ENCODE measurements around the gene FOXL1.

The FOXL1 gene

DNA sequence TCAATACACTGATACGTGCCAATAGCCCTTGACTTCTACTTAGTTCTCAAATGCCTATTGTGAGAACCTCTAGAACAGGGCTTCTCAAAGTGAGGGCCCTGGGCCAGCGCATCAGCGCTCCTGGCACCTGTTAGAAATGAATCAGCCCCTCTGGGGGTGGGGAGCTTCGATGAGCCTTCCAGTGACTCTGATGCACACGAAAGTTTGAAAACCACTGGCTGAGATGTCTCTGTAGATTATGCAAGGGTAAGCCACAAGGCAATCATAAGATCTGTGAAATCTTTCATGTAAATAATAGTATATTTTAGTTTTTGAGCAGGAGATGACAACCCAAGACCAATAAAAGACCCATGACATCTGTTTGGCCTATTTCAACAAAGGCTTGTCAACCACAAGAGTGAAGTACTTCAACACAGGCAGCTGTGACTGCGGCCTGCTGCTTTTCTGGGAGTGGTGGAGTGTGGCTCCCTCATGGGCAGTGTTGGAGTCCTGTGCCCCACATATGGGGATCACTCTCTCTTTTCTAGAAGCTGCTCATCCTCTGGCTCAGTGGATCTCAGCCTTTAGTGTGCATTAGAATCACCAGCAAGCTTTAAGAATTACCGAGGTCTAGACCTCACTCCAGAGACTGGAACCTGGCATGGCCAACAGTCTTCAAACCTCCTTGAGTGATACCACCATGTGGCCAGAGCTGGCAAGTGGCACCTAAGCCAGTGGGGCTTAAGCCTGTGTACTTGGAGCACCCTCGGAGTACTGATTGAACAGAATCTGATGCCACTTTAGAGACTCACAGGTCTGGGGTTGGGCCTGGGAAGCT lies 29.1 kb upstream of the FOXL1 start:
- no peak for DNase-seq (ENCODE audit: low read depth)

DNA sequence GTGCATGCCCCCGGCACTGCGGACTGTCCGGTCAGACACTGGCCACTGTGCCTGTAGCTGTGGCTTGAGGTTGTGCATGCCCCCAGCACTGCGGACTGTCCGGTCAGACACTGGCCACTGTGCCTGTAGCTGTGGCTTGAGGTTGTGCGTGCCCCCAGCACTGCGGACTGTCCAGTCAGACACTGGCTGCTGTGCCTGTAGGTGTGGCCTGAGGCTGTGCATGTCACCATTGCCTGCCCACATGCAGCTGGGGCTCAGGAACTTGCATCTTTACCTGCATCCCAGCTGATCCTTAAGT lies 28.5 kb upstream of the FOXL1 start:
- DNase-seq (ENCODE audit: low read depth): no peak

DNA sequence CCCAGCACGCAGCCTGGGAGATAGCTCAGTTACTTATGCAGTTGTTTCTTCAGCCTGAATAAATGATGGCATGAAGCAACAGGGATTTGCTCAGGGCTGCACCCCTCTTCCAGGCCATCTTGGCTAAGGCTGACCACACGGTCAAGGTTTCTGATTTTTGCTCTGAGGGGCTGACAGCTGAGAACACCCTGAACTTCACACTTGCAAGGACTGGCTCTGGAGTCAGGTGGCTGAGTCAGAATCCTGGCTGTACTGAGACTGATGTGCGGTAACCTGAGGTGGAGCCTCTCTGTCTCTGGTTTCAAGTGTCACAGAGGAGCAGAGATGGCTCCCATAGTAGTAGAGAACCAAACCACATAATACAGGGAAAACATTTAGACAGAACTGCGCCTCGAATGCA lies 28.1 kb upstream of the FOXL1 start:
- DNase-seq (ENCODE audit: low read depth): no peak

DNA sequence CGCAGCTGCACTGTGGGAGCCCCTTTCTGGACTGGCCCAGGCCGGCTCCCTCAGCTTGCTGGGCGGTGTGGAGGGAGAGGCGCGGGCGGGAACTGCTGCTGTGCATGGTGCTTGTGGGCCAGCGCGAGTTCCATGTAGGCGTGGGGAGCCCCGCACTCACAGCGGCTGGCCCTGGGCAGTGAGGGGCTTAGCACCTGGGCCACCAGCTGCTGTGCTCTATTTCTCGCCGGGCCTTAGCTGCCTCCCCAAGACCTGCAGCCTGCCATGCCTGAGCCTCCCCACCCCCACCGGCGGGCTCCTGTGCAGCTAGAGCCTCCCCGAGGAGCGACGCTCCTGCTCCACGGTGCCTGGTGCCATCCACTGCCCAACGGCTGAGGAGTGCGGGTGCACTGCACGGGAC lies 25.0 kb upstream of the FOXL1 start:
- DNase-seq (ENCODE audit: low read depth): no peak

DNA sequence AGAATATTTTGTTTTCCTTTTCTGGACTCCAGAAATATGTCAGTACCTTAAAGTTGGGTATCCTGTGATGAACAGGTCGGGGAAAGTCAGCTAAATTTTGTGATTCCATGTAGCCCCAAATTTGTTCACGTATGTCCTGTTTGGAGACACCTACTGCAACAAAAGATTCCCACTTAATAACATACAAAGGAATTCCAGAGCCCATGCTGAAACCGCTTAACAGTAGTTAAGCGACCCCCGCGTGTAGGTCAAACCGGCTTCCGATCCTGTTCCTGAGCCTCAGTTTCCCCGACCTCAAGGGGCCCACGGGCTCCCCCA lies 23.8 kb upstream of the FOXL1 start:
- no peak for DNase-seq (ENCODE audit: low read depth)

DNA sequence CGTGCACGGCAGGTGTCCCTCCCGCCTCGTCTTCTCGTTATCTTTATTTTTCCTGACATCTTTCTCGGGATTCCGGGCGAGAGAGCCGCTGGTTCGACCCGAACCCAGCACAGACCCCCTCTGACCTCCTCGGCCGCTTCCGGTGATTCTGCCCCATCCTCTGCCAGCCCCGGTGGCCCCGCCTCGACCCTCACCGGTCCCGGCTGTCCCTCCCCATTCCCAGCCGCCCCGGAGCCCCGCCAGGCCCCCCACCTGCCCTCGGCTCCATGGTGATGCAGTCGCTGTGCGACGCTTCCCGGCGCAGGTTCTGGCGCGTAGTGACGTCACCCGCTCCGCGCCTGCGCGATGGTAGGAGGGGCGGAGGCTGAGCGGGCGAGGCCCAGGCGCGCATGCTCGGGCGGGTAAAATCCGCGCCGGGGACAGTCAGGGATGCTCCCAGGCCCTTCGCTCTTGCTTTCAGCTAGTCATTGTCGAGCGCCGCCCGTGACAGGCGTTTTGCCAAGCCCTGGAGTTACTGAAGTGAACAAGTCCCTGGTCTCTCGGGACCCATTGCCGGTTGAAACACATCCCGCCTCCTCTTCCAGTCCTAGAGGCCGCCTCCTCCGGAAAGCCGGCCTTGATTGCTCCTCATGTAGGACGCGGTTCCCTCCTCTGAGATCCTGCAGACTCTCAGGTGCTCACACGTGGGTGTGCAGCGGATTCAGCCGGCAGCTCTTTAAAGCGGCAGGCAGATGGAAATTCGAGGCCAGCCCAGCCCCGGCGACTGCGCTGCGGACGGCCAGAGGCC lies 23.2 kb upstream of the FOXL1 start, which contains the start of gene MTHFSD:
Gene MTHFSD (minus strand): TSS at position 319 of the 787 bp plus-strand sequence. CDS start 51 bp downstream, at position 268.
- peak; percentile 84 for DNase-seq (ENCODE audit: low read depth)

DNA sequence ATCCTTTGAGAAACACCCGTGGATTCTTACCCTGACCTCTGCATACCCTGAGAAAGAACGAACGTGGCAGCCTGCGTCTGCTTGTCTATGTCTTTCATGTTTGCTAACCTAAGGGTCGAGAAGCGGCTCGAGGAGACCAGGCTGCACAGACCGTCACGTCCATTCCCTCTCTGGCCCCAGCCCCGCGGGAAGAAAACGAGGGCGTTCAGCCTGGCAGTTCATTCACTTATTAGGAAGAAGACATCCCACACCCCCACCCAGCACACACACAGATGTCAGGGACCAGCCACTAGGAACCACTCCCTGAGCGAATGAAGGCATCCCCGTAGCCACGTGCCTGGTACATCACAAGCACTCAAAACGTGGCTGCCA lies 22.7 kb upstream of the FOXL1 start:
- no peak for DNase-seq (ENCODE audit: low read depth)

DNA sequence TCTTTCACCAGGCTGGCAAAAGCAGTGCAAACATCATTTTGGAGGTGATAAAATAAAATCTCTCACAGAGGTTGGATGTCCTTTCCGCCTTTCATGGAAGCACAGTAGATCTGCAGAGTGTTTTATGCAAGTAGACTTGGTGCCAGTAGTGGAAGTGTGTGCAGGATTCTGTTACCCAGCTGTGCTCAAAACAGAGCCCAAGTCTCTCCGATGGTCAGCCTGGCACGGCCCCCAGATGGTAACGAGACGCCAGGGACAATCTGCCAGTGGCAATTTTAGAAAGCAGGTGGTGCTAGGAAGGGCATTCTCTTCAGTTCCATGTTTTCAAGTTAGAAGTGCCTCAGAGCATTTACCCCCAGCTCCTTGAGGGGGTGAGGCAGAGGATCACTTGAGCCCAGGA lies 21.8 kb upstream of the FOXL1 start:
- DNase-seq (ENCODE audit: low read depth): no peak

DNA sequence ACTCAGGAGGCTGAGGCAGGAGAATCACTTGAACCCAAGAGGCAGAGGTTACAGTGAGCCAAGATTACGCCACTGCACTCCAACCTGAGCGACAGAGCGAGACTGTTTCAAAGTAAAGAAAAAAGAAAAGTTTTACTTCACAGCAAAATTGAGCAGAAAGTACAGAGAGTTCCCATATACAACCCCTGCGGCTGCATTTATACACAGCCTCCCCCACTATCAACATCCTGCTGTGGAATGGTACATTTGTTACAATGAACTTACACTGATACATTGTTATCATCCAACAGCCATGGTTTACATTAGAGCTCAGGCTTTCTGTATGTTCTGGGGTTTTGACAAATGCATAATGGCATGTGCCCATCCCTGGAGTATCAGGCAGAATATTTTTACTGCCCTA lies 20.8 kb upstream of the FOXL1 start:
- DNase-seq (ENCODE audit: low read depth): no peak

DNA sequence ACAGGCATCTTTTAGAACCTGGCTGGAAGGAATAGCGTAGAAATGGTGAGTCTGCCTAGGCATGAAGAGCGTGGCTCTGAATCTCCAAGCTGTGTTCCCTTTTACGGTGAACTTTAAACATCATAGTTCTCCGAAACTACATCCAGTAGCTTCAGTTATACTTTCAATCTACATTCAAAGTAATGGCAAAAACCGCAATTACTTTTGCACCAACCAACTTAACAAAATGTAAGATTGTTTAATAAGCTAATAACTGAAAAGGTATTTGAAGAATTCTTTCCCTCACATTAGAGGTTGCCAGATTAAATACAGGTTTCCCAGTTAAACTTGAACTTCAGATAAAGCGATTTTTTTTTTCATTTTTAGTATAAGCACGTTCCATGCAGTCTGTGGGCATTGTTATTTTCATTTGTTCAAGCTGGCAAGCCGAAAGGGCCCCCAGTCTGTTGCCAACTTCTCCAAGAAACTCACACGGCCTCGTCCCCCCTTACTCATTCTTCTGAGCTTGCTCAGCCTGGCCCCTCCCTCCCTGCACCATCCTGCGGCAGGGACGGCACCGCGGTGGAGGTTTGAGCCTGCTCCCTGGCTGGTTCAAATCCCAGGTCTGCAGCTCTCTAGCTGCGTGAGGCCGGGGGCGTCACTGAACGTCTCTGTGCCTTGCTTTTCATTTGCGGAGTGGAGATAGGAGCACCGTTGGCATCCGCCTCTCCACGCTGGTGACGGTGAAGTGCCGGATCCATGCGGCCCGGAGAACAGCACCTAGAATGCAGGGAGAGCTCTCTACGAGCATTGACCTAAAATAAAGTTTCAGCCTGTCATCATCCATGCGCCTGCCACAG lies 19.8 kb upstream of the FOXL1 start:
- DNase-seq (ENCODE audit: low read depth): no peak

DNA sequence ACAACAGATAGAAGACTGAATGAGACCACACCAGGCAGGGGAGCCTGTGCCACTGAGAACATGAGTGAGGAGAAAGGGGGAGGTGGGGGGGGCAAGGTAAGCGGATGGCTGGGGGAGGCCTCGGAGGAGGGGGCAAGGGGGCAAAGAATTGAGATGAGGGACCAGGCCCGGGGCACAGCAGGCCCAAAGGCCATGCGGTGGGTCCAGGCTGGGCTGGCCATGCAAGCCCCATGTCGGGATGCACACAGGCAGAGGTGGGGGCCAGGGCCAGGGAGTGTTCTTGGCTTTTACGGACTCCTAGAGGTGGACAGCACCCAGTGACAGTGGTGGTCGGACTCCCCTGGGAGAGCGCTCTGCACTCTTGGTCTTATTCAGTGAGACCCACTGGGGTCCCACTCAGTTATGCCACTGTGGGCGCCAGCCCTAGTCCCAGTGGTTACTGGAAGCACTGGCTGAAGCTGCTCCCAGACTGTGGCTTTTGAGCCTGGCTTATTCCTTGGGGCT lies 18.5 kb upstream of the FOXL1 start:
- no peak for DNase-seq (ENCODE audit: low read depth)

DNA sequence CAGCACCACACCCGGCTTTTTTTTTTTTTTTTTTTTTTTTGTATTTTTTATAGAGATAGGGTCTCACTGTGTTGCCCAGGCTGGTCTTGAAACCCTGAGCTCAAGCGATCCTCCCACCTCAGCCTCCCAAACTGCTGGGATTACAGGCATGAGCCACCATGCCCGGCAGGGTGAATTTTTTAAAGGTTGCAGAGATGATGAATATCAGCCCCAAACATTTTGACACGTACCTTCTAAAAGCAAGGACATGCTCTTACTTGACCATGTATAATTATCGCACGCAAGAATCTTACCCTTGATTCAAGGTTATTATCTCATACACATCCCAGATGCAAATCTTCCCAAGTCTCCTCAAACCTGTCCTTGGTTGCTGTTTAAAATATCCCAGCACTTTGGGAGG lies 16.0 kb upstream of the FOXL1 start:
- DNase-seq (ENCODE audit: low read depth): no peak

DNA sequence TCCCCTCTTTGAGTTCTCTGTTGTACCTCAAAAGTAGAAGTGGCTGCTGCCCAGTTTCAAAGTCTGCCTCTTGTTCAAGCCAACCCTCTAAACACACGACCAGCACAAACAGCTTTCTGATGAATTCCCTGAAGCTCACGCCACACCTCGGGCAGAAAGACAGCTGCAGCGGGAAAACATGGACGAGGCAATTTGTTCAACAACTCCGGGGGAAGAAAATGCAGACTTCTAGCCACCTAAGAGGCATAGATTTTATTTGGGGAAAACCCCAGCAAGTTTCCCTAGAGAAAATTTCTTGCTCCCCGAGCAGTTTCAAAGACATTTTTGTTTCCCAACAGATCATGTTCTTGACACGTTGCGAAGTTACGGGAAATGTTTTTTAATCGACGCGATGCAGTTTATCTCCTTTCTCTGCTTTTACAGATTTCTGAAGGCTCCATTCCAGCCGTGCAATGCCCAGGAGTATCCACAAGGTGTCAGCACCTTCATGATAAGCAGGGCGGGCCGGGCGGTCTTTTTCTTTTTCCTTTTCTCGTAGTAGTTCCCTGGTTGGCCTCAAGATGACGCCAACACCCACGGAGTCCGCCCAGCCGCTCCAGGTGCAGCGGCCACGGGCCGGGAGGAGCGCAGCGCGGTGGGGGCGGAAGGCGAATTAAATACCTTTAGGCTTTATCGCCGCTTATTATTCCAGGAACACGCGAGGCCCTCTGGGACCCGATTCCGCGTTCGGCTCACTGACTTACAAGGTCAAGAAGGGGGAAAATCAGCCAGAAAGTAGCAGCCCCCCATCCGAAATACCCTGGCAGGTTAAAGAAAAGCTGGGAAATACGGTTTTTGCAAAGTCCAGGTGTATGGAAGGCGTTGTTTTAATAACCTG lies 14.6 kb upstream of the FOXL1 start:
- DNase-seq (ENCODE audit: low read depth): peak; percentile 77

DNA sequence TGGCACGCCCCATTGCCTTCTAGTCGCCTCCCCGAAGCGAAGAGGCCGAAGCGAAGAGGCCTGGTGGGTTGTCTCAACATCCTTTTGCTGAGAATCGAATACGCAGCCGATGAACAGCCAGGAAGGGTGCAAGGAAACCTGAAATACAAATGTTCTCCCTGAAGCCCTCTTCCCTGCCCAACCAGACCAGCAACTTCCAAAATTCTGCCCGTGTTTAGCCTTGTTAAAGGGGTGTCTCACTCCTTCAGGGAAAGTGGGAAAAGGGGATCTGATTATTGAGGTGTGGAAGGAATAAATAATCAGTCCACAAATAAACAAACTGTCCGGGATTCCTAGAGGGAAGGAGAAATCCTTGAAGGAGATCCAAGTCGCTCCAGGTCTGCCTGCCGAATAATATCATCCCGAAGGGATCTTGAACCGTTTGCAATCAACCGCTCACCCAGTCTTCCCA lies 13.1 kb upstream of the FOXL1 start:
- no peak for DNase-seq (ENCODE audit: low read depth)

DNA sequence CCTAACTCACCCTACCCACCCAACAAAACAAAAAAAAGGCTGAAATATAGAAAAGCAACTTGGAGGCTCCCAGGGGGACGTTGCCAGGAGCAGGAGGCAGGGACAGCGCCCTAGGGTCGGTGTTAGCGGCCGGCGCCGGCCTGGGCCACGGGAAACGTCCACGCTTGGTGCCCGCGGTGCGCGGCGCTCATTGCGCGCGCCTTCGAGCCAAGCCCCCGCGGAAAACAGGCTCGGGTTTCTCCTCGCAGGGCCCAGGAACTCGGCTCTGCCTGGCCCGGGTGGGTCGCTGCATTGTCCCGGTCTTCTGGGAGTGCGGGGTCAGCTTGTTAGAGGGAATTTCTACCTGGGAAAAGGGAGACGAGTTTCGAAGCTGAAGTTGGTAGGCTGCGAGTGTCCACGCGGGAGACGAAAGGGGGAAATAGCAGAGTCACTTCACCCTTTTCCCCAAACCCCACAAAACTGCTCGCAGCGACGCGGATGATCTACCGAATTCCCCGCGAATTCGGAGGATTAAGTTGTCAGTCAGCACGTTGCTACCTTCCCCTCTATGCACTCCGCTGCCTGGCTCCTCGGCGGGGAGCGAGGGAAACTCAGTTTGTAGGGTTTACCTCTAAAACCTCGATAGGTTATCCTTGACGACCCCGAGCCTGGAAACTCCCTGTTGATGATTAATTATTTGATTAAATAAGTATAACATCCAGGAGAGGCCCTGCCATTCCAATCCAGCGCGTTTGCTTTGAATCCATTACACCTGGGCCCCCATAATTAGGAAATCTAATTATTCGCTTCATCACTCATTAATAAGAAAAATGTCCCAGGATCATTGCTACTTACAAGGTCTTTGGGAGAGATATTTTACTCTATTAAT lies 12.5 kb upstream of the FOXL1 start:
- no peak for DNase-seq (ENCODE audit: low read depth)

DNA sequence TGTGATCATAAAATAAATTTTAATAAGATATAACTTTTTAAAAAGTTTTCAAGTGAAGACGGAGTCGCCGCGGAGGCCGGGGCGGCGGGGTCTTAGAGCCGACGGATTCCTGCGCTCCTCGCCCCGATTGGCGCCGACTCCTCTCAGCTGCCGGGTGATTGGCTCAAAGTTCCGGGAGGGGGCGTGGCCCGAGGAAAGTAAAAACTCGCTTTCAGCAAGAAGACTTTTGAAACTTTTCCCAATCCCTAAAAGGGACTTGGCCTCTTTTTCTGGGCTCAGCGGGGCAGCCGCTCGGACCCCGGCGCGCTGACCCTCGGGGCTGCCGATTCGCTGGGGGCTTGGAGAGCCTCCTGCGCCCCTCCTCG lies 11.8 kb upstream of the FOXL1 start, which contains the start of gene FOXC2:
Gene FOXC2 (plus strand): TSS at position 229 of the 365 bp plus-strand sequence. CDS start 507 bp downstream, outside the sequence.
- DNase-seq (ENCODE audit: low read depth): peak; percentile 94

DNA sequence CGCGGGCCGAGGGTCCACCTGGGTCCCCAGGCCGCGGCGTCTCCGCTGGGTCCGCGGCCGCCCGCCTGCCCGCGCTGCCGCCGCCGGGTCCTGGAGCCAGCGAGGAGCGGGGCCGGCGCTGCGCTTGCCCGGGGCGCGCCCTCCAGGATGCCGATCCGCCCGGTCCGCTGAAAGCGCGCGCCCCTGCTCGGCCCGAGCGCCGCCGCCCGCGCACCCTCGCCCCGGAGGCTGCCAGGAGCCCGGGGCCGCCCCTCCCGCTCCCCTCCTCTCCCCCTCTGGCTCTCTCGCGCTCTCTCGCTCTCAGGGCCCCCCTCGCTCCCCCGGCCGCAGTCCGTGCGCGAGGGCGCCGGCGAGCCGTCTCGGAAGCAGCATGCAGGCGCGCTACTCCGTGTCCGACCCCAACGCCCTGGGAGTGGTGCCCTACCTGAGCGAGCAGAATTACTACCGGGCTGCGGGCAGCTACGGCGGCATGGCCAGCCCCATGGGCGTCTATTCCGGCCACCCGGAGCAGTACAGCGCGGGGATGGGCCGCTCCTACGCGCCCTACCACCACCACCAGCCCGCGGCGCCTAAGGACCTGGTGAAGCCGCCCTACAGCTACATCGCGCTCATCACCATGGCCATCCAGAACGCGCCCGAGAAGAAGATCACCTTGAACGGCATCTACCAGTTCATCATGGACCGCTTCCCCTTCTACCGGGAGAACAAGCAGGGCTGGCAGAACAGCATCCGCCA lies 11.2 kb upstream of the FOXL1 start:
- peak; percentile 63 for DNase-seq (ENCODE audit: low read depth)

DNA sequence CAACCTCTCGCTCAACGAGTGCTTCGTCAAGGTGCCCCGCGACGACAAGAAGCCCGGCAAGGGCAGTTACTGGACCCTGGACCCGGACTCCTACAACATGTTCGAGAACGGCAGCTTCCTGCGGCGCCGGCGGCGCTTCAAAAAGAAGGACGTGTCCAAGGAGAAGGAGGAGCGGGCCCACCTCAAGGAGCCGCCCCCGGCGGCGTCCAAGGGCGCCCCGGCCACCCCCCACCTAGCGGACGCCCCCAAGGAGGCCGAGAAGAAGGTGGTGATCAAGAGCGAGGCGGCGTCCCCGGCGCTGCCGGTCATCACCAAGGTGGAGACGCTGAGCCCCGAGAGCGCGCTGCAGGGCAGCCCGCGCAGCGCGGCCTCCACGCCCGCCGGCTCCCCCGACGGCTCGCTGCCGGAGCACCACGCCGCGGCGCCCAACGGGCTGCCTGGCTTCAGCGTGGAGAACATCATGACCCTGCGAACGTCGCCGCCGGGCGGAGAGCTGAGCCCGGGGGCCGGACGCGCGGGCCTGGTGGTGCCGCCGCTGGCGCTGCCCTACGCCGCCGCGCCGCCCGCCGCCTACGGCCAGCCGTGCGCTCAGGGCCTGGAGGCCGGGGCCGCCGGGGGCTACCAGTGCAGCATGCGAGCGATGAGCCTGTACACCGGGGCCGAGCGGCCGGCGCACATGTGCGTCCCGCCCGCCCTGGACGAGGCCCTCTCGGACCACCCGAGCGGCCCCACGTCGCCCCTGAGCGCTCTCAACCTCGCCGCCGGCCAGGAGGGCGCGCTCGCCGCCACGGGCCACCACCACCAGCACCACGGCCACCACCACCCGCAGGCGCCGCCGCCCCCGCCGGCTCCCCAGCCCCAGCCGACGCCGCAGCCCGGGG lies 10.4 kb upstream of the FOXL1 start:
- no peak for DNase-seq (ENCODE audit: low read depth)
